Right ventricle myocardium inferior (tissue), 1 donor: ENCODE data around the gene HYI. TPM values are rescaled to one million over a fixed set of nuclear protein-coding genes. Genes with fewer than 3 reads are reported as not detected.
A peak's percentile ranks its signal among the peaks of the same experiment; 100 is the strongest.
"Not testable (repeated sequence)": the region's sequence is repeated elsewhere in the genome, so short reads cannot be mapped to it uniquely, and the experiment has no call there.

Experiments
- ATAC-seq: fragments of 200-7000 bp; cut with Tn5 transposase; one replicate; pipeline ENCODE4 v1.9.1; 2020; ENCODE audit warnings: mild to moderate bottlenecking, moderate library complexity
- DNase-seq: peaks from one replicate; pipeline ENCODE4 v3.0.0; 2021; ENCODE audit errors: missing footprints
- intact Hi-C: fragments of 100-400 bp; cut with DNase I; formaldehyde crosslinking; loops from one replicate; pipeline ENCODE4 v1.11.0; 2022
- total RNA-seq: library from RNA; stranded (reverse); fragmentation: NEBNext Ultra II Directional; extraction: Animal tissue kit (Norgen Biotek cat#: 25700); gene quantifications from one replicate; pipeline ENCODE4 v1.2.1, GENCODE V29; 2021
- donor health status: DM: no; HTN: yes; CAD: no; lungs with severe emphysema.

Gene HYI
- total RNA-seq, 1 donor from 2014 or later: 20.2 TPM

DNA sequence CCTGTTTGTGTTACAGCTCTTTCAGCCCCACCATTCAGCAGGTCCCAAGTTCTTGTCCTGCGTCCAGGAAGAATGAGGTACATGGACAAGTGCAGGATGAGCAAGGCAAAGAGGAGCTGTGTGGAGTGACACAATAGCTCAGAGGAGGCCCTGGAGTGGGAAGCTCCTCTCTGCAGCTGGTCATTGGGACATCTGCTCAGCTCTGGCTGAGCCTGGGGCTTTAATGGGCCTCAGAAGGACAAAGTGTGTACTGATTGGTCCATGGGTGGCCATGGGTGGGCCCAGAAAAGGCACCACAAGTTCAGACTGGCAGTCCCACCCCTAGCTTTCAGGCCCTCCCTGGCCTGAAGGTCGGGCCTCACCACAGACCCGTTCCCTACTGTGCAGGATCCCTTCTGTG, 14.7 kb upstream of the HYI start:
- ATAC-seq: no peak
- no peak for DNase-seq
- intact Hi-C loops: no loop called here

DNA sequence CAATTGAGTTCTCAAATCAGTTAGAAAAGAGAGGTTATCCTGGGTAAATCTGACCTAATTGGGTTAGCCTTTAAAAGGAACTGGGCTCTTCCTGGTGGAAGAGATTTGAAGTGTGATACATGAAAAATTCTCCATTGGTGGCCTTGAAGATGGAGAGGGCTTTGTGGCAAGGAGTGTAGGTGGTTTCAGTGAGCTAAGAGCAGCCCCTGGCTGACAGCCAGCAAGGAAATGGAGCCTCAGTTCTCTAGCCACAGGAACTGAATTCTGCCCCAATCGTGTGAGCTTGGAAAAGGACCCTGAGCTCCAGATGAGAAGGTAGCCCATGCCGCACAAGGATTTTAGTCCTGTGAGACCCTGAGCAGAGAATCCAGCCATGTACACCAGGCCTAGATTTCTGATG, 12.7 kb upstream of the HYI start:
- intact Hi-C loops: no loop called here
- no peak for DNase-seq
- ATAC-seq: no peak

DNA sequence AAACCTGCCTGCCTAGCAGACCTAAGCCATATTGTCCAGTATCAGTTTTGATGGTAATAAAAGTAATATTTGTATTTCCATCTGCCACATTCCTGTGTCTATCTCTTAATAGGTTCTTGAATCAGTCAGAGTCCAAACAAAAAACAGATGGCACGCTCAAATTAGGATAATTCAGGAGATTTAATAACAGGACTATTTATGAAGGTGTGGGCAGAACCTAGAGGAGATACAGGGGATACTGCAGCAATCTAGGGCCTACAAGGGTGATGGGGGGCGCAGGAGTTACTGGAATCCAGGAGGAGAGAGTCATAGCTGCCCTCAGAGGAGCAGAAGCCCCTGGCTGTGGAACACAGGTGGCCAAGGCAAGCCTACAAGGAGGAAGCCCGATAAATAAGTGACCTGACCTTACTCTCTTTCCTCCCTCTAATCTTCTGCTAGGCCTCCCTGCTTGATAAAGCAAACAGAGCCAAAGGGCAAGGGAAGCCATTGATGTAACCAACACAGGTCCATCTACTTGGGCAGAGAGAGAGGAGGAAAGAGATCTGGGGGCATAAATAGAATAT, 11.9 kb upstream of the HYI start:
- intact Hi-C loops: no loop called here
- DNase-seq: no peak
- ATAC-seq: no peak

DNA sequence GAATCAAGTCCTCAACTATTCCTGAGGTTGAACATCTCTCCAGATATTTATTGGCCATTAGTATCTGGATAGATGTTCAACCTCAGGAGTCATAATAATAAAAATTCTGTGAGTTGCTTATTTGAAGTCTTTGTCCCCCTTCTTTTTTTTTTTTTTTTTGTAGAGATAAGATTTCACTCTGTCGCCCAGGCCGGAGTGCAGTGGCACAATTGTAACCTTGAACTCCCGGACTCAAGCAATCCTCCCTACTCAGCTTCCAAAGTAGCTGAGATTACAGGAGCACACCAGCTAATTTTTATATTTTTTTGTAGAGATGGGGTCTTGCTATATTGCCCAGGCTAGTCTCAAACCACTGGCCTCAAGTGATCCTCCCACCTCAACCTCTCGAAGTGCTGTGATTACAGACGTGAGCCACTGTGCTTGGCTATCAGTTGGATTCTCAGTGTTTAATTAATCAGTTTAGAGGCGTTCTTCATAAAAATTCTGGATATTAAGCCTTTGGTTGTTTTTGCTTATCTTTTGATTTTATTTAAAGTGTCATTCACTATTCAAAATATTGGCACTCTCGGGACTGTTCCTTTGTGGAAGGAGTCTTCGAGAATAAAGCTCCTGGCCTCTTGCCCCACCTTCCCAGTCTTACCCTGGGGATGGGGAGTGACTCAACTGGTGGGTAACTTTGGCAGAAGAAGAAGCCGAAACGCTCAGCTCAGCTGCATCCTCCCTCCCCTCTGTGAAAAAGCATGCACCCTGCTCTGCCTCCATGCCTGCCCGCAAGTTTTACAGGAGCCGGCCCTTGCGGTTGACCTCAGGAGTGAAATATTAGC, 11.2 kb upstream of the HYI start:
- ATAC-seq (no peak), DNase-seq (no peak)
- intact Hi-C loops: no loop called here

DNA sequence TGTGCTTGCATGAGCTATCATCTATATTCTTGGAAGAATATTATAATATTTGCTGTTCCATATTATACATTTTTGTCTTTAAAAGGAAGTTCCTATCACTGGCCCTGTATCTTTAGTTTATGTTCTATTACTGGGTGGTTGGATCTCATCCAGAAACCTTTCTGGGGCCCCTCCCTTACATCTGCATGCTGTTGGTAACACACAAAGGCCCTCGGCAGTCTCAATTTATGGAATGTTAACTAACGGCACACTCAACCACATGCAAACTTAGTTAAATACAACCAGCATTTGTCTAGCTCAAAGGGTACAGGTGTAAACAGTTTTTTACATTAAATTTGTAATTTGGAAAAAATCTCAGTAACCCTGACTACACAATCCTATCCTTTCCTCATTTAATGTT, 9.7 kb upstream of the HYI start:
- intact Hi-C loops: no loop called here
- ATAC-seq (no peak), DNase-seq (no peak)

DNA sequence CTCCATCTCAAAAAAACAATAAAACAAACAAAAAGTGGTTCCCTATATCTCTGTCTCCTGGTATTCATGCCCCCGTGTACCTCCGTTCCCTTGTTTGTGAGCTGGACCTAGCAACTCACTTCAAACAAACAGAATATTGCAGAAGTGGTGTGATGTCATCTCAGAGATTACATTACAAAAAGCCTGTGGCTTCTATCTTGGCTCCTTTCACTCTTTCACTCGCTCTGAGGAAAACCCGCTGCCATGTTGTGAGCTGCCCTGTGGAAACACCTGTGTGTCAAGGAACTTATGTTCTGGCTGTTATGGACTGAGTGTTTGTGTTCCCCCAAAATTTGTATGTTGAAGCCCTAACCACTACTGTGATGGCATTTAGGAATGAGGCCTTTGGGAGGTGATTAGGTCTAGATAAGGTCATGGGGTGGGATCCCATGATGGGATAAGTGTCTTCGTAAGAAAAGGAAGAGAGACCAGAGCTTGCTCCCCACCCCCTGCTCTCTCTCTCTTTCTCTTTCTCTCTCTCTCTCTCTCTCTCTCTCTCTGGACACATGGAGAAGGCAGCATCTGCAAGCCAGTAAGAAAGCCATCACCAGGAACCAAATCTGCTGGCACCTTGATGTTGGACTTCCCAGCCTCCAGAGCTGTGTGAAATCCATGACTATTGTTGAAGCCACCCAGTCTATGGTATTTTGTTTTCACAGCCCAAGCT, 7.4 kb upstream of the HYI start:
- ATAC-seq (no peak), DNase-seq (no peak)
- intact Hi-C loops: no loop called here

DNA sequence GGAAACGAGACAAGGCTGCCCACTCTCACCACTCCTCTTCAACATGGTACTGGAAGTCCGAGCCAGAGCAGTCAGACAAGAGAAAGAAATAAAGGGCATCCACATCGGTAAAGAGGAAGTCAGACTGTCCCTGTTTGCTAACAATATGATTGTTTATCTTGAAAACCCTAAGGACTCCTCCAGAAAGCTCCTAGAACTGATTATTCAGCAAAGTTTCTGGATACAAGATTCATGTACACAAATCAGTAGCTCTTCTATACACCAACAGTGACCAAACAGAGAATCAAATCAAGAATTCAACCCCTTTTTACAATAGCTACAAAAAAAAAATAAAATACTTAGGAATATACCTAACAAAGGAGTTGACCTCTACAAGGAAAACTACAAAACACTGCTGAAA, 4.6 kb upstream of the HYI start:
- not testable (repeated sequence) for DNase-seq, ATAC-seq
- intact Hi-C loops: loop anchor here (10.0 kb wide), 1 partner anchor 216 kb away; no protein-coding TSS in a partner anchor

DNA sequence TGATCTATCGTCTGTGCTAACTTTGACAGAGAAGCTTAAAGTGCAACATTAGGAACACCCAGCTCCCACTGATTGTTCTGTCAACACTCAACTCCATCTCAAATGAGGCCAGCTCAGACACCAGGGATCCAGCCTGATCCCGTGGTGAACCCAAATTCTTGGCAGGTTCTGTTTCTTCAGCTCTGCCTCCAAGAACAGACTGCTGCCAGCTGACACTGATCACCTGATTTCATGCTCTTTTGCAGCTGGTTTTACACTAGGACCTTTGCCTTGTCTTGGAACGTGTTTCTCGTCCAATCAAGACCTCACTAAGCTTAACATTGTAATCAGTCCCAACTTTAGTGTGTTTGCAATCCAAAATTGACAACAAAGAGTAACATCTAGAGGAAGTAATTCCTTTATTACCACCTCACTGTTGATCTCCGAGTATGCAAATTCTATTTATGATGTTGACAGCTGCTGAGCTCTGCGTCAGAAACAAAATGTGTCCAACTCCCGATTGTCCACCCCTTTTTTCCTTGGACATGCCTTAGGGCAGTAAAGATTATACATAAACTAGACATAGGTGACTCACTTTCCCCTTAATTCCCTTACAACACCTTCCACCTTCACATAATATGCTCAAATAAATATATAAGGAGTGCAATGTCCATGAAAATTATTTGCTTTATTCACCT, 1.6 kb upstream of the HYI start:
- intact Hi-C loops: loop anchor here (10.0 kb wide), 1 partner anchor 219 kb away; no protein-coding TSS in a partner anchor
- no peak for DNase-seq
- no peak for ATAC-seq

DNA sequence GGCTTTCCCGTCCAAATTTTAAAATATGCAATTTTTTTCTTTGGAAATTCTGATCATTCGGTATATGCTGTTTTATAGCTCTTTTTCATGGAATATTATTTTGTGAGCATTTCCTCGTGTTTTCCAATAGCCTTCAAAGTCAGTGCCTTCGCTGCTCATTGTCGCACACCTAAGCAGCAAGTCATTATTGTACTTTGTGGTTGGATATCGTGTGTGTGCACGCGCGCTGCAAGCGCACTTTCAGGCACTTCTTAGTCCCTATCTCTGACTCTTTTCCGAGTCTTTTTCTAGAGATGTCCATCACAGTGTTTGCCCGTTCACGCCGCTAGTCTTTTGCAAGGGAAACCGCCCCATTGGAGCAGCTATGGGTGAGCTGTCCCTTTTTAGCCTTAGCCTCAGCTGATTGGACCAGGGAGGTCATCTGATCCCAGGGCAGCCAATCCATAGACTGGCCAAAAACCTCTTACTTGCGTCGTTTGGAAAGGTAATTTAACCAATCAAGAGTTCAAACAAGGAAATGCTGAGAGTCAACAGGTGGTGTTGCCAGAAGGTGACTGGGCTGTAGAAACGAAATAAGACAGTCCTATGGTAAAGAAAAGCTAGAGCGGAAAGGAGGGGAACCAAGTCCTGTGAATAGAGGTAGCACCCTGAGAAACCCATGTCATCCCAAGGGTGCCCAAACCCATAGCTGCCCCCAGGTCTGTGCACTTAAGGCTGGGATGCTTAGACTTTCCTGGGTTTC, 710 bp upstream of the HYI start:
- intact Hi-C loops: loop anchor here (10.0 kb wide), 1 partner anchor 220 kb away; no protein-coding TSS in a partner anchor
- ATAC-seq: peak; percentile 88
- peak; percentile 81 for DNase-seq

DNA sequence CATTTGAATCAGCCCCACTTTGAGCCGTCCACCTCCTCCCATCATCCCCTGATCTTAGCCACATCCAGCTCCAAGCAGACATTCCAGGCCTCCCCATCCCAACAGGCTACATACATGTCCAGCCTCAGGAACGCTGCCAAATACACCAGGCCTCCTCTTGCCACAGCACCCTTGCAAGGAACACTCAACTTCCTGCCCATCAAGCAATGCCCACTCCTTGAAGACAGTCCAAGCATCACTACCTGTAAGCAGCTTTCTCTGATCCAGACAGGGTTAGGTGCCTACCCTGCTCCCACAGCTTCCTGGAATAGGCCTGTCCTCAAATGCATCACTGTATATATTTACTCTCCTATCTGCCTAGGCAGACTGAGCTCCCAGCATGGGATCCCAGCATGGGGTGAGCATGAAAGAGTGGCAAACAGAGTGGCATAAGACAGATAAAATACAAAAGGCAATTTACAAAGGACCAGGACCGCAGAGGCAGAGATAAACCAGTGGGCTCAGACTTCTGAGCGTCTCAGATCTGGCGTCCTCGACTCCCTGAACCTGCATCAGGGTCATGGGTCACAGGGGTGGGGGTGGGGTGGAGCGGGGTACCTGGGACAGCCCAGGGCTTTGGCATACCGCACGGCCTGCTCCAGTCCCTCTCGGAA, 816 bp downstream of the HYI start:
- ATAC-seq (peak; percentile 5), DNase-seq (no peak)
- intact Hi-C loops: loop anchor here (10.0 kb wide), 1 partner anchor 222 kb away; no protein-coding TSS in a partner anchor

DNA sequence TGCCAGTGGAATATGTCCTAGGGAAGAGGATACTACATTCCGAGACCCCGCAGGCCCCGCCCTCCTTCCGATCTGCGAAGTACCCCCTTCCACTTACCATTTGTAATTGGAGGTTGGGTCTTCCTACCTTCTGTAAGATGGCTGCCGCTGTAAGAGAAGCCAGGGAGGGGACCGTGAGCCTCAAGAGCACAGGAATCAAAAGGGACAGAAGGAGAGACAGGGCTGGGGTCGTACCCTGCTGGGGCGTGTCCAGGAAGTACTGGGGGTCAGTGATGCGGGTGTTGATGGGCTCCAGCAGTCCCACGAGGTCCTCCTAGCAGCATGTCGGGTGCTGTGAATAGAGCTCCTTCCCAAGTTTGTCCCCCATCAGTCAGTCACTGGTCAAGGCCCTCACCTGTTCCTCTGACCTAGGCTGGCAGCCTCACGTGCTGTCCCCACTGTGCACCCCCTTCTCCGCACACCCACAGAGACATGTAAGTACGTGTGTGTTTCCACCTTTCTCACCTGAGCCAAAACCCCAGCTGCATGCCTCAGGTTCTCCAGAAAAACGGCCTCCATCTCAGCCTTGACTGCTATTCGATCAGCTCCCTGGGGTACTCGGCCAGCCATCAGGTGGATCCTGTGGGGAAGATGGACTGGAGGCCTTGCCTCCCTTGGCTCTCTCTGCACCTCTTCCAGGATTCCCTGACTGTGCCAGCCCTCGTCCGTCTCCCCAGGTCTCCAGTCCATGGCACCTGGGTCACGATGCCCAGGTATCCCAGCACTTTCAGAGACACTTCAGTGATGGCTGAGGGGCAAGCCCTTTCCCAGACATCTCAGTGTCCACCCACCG, 1.8 kb downstream of the HYI start:
- DNase-seq (no peak), ATAC-seq (no peak)
- intact Hi-C loops: loop anchor here (10.0 kb wide), 1 partner anchor 223 kb away; no protein-coding TSS in a partner anchor

DNA sequence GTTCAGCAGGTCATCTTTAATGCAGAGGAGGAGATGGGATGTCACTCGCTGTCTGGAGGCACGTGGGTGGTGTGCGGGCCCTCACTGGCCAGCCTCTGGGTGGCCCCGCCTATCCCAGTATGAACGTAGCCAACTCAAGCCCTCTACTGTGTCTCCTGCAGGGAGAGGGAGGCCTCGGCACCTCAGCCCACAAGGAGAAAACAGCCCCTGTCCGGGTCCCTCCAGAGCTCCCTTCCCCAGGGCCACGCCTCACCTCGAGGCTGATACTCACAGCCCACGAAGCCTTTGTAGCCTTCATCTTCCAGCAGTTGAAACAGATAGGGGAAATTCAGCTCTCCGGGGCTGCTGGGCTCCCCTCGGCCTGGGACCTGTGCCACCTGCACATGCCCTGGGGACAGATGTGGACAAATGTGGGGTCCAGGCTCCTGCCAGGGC, 2.6 kb downstream of the HYI start:
- intact Hi-C loops: loop anchor here (10.0 kb wide), 1 partner anchor 224 kb away; no protein-coding TSS in a partner anchor

DNA sequence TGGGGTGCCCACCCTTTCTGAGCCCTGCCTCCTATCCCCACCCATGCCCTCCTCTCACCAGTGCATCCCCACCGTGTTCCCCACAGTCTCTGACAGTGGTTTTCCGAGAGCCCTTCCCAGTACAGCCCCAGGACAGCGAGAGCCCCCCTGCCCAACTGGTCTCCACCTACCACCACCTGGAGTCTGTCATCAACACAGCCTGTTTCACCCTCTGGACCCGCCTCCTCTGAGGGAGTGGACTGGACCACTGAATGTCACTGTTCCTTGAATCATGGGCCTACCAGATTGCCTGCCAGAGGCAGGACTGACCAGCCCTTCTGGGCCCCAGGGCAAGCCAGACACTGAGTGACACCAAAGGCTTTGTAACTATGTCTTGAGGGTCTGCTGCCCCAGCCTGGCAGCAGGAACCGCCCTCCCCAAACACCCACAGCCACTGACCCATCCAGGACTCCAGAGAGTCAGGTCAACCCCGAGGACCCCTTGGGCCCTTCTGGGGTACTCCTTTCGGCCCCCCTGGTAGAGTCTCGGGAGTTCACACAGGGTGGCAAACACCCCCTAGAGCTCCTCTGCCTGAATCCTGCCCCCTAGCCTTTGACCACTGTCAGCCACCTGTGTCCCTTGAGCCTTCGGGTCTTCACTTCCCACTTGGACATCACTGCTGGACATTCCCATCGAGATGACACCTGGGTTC, 3.3 kb downstream of the HYI start:
- no peak for ATAC-seq
- DNase-seq: no peak
- intact Hi-C loops: loop anchor here (10.0 kb wide), 1 partner anchor 224 kb away; no protein-coding TSS in a partner anchor

More for the DNA sequence above, 2.6 kb downstream of the HYI start:
- DNase-seq (no peak), ATAC-seq (no peak)

DNA sequence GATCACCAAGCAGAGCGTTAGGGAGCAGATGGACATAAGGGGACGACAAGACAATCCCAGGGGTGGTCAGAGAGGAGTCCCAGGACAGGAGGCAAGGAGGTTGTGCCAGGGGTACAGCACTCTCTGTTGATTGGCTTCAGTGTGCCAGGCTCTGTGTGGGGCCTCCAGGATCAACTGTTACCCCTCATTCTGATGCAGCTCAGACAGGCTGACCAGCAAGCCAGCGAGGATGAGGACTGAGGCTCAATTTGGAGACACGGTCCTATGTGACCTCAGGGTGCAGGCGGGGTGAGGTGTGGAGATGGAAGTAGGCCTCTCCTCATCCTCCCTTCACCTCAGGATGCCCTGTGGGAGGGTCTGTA, 4.0 kb downstream of the HYI start:
- intact Hi-C loops: loop anchor here (10.0 kb wide), 1 partner anchor 225 kb away; no protein-coding TSS in a partner anchor
- DNase-seq (no peak), ATAC-seq (no peak)

DNA sequence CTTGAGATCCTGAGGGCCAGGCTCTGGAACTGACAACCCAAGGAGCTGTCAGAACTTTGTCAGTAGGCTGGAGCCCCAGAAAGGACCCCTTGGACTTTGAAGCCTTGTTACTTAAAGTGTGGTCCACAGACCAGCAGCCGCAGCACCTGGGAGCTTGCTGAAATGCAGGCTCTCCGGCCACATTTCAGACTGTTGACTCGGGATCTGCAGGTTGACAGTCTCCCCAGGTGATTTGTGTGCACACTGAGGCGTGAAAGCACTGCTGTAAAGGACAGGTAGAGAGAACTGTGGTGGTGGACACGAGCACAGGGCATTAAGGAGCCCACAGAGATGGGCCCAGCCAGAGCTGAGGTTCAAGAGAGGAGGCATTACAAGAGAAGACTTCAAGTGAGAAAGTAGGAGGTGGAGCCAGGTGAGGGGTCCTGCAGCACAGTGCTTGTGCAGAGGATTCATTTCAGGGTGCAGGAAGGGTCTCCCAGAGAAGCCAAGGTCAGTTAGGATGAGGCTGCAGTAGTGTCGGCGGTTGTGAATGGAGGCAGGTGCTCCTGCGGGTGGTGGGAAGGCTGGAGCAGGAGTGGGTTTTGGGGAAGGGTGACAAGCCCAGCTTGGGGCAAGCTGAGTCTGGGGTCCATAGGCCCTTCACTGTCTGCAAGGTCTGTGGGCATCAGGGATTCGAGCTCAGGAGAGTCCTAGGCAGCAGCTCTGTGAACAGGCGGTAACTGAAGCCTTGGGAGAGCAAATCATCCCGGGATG, 4.6 kb downstream of the HYI start:
- intact Hi-C loops: no loop called here
- ATAC-seq: no peak
- DNase-seq: no peak
